HL-60/S4 (cell line): ENCODE results near the gene CKS1B.

Experiments used
- in situ Hi-C: fragments of 300-500 bp; cut with MboI; formaldehyde crosslinking; loops from 2 replicates; pipeline ENCODE4 v1.14.3; 2022; ENCODE audit warnings: low sequenced_read_pairs

Gene CKS1B

GRCh38 chr1:154945160-154945961 lies 29.1 kb upstream of the CKS1B start:
- in situ Hi-C loops: no loop called here

DNA sequence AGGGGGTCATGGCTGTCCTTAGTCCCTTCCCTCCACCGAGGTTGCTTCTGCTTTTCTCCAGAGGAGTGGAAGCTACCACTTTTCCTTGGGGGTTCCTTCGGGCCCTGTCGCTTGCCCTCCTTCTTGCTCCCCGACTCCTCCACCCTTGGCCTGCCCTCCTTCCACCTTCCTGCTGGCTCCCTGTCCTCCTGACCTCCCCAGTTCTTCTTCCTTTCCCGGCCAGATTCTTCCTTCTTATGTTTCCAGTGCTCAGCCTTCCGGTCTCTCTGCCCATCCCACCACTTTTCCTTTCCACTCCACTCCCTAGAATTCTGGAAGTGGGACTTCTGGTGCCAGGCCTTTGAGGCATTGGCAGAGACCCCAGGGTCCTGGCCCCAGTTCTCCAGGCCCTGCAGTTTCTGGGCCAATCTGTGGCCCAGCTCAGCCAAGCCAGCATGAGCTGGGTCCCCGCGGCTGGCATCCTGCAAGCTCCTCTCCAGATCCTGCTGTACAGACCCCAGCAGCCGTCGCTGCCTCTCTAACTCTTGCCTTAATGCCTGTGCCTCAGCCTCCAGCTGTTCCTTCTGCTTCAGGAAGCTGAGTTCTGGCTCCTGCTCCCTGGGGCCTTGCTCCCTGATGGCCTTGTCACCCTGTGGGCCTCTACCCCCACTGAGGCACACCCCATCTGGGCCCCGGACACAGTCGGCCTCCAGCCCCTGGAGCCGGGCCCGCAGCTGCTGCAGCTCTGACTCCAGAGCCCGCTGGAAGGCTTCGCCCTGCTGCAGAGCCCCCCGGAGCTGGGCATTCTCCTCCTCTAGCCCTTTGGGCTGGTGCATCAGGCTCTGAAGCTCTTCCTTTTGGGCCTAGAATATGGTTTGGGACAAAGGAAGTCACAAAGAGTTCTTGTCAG lies 28.3 kb upstream of the CKS1B start:
- in situ Hi-C loops: no loop called here

DNA sequence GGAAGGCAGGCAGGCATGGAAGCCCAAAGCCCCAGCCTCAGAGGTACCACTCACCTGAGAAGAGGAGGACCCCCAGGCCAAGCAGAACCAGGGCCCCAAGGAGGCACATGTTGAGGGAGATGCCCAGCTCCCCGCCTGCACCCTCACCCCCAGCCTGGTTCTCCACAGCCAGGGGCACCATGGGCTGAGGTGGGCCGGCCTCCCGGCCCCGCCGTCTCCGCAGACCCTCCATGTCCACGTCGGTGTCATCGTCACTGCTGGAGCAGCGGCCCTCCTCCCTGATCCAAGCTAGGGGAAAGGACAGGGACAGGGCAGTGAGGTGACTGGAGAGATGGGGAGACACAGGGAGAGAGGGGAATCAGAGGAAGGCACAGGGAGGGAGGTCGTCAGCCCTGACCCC lies 26.4 kb upstream of the CKS1B start:
- in situ Hi-C loops: no loop called here

GRCh38 chr1:154951901-154952657 lies 22.4 kb upstream of the CKS1B start:
- in situ Hi-C loops: no loop called here

- in situ Hi-C loops: no loop called here
These were observed 21.8 kb upstream of the CKS1B start for GRCh38 chr1:154952664-154953063.

DNA sequence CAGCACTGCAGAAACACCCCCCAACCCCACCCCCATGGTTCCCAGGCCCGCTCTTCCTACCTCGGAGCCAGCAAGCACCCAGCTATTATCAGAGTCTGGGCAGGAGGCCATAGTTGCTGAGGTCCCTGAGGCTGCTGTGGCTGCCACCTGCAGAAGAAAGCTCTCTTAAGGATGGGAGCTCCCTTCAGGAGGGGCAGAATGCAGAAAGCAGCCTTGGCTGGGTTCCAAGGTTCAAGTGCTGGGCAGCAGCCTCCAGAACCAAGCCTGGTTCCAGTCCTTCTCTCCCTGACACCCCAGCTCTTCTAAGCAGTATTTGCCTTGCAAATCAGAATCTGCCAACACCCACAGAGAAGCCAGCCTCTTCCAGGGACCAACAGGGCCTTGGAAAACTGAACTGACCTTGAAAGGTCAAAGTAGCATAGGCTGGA lies 20.9 kb upstream of the CKS1B start:
- in situ Hi-C loops: no loop called here

- in situ Hi-C loops: no loop called here
These were observed 19.9 kb upstream of the CKS1B start for GRCh38 chr1:154954541-154954940.

DNA sequence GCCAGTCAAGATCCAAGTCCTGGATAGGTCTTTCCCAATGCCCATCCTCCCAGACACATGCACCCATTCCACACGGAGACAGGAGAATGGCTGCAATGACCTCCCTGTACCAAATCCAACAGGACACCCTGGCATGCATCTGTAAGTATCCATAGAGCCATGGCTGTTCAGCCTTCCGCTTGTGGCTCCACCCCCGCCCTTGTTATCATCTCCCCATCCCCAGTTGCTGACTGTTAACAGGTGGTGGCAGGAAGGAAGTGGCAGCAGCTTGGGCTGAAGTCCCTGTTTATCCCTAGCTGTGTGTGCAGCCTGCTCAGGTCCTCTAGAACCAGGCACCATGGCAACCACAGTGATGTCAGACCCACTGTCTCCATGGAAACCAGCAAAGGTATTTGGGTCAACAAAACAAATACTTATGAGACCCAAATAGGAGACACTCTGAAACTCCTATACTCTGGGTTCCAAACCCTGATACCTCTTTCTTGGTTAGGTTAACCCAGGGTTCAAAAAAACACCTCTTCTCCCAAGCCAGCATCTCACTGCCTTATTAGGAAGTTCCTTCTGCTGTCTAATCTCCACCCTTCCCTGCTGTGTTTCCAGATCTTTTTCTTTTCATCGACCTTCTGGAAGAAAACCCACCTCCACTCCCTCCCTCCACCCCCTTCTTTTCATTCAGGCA lies 19.3 kb upstream of the CKS1B start:
- in situ Hi-C loops: no loop called here

GRCh38 chr1:154955718-154956543 lies 18.6 kb upstream of the CKS1B start, which contains the start of gene PBXIP1:
Gene PBXIP1, minus strand, starts transcription at chr1:154956099. Its CDS starts 2,378 bp downstream, at chr1:154953721.
- in situ Hi-C loops: no loop called here

DNA sequence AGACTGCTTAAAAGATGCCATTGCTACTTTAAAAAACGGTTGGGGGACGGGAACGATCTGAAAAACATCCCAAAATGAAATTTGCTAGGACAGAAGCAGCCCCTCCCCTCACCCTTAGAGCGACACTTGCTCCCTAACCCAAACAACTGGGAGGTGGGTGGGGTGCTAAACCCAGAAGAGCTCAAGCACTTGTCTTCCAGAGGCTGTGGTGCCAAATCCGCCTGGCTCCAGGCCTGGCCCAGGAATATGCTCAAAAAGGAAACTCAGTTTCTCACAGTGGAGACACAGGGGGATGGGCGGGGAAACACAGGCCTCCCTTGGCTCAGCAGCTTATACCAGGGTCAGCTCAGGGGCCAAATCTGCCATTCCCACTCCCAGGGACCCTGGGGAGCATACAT lies 17.9 kb upstream of the CKS1B start:
- in situ Hi-C loops: no loop called here

- in situ Hi-C loops: no loop called here
These were observed 17.3 kb upstream of the CKS1B start for GRCh38 chr1:154957091-154957657.

DNA sequence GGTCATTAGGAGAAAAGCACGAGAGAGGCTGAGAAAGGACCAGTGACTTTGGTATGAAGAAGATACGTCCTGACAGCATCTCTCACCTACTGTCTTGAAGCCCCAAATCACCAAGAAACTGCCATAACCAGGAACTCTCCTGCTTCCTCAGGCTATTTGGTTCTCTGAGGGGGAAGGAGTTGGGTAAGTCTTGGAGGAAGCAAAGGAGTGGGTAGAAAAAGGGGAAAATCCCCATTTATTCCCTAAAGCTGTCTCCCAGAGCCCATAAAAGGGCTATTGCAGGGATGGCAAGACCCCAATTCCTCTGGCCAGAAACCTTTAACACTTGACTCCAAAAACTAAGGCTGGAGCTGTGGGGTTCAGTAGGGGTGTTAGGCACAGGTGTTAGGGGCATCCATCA lies 16.4 kb upstream of the CKS1B start:
- in situ Hi-C loops: no loop called here

- in situ Hi-C loops: no loop called here
These were observed 15.6 kb upstream of the CKS1B start for GRCh38 chr1:154958681-154959425.

DNA sequence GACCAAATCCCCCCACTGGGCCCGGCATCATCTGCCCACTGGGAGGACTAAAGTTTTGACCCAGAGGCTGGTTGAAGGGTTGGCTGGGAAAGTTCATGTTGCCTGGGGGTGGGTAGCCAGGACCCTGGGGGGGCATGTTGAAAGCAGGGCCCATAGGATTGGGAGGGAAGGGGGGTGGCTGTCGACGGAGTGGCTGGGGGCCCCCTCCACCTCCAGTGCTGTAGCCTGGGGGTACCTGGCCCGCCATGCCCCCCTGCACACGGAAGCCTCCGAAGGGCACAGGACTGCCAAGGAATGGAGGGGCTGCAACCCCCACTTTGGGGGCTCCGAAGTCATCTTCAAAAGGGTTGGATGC lies 15.1 kb upstream of the CKS1B start:
- in situ Hi-C loops: no loop called here

GRCh38 chr1:154960446-154961136 lies 13.9 kb upstream of the CKS1B start:
- in situ Hi-C loops: no loop called here

DNA sequence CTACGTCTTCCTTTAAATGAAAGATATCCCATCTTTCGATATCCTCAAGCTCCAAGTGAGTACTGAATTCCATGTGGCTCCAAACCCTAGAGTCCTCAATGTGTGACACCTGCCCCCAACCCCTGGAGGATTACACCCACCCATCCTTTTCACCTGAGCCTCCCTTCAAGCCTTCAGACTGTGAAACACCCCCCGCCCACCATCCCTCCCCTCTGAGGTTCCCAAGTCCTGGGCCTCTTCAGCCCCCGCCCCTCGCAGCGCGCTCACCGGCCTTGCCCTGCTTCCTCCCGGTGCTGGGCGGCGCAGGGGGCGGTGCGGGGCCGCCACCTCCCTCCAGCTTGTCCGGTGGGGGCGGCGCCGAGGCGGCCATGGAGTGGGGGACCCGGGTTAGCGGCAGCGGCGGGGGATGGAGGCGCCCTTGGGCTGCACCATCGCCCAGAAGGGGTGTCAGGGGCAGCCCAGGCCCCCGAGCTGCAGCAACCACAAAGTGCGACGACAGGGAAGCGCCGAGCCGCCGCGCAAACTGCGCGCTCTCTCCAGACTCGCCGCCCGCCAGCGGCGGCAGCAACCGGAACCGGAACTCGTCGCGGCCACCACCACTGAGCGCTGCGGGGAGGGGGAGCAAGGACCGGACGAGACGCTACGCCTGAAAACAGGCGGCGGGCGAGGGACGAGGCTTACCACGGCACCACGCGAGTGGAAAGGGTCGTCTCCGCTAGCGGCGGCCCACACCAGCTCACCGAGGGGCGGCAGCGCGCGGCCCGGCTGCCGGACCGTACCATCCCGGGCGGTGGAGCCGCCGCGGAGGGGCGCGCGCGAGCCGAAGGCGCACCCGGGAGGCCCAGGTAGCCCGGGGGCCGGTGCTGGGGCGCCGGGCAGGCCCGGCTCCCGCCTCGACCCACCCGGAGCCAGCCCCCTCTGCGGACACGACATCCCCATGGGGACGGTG lies 13.0 kb upstream of the CKS1B start, which contains the start of gene PYGO2:
Gene PYGO2, minus strand, starts transcription at position 576 of the 949 bp plus-strand sequence. Its CDS starts 206 bp downstream, at position 370.
- in situ Hi-C loops: no loop called here

DNA sequence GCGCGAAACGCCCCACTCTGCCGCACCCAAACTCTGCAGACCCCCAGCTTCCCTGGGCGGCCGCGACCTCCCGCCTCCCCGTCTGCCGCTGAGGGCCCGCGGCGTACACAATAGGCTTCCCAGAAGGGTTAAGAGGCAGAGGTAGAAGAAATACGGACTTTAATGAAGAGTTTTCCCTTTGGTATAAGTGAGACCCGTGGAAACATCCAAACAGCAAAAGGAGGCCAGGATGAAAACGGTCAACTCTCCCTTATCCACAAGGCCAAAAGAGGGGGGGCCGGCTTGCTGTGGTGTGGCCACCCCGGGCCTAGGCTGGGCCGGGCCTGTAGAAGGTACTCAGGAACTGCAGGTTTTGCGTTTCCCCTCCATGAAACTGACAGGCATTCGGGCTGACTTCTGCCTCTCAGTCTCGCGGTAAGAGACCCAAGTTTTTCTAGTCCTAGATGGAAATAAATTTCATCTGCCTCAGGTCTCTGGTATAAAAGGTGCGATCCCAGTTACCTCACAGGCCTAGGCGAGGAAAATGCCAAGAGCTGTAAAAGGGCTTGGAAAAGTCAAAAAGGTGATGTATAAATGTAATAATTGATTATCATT lies 12.2 kb upstream of the CKS1B start:
- in situ Hi-C loops: no loop called here
